ENCODE data around the gene LAMA2.

DNA sequence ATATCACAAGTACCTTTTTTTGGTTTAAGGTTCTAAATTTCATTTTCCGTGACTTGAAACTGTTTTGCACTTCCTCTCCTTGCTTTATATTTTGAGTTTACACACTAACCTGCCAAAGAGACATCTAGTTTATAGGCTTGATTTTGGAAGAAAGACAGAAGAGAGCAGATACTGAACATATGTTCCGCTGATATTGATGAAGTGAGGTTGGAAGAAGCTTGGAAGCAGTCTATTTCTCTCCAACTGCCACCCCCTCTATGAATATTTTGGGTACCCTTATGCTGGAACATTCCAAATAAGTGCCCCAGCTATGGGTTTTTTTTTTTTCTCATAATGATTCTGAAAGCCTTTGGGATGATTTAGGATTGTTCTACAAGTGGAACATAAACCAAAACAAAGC lies 150.6 kb downstream of the LAMA2 start:
- TF ChIP-seq, protein P1, sequence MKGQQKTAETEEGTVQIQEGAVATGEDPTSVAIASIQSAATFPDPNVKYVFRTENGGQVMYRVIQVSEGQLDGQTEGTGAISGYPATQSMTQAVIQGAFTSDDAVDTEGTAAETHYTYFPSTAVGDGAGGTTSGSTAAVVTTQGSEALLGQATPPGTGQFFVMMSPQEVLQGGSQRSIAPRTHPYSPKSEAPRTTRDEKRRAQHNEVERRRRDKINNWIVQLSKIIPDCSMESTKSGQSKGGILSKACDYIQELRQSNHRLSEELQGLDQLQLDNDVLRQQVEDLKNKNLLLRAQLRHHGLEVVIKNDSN (IDR thresholded peaks at IDR 0.05) = no peak
- TF ChIP-seq TCF12 (IDR thresholded peaks at IDR 0.05; ENCODE audit: low read depth) (no peak), NFIC (IDR thresholded peaks at IDR 0.05) (no peak), EGR1 (IDR thresholded peaks at IDR 0.05) (no peak)
